GM12878 (cell line): Measurements from ENCODE around the gene ARHGEF10L. TPM values are rescaled to one million over a fixed set of nuclear protein-coding genes. Genes with fewer than 3 reads are reported as not detected.

Experiments used
- ATAC-seq: fragments of 200-7000 bp; cut with Tn5 transposase; 3 replicates; pipeline ENCODE4 v1.9.1; 2020; ENCODE audit warnings: mild to moderate bottlenecking, moderate library complexity
- BruUV-seq: library from RNA; stranded (reverse); fragments of 400-500 nt; replicated peaks from 2 replicates; lab custom pipeline; 2021; lab: Mats Ljungman, UMichigan
- CTCF ChIA-PET: fragments of 300-600 bp; sonication (Branson Sonifier 250); formaldehyde crosslinking; extraction: SDS; loops from one replicate; lab custom pipeline; 2021; ENCODE audit warnings: inconsistent platforms; lab: Yijun Ruan, JAX
- POLR2A ChIA-PET: fragments of 350-600 bp; formaldehyde crosslinking; extraction: SDS; loops from one replicate; lab custom pipeline; 2021; ENCODE audit warnings: inconsistent platforms; lab: Charles Lee
- RAD21 ChIA-PET: fragments of 300-600 bp; sonication (Branson Sonifier 250); formaldehyde crosslinking; loops from one replicate; lab custom pipeline; 2023; ENCODE audit warnings: antibody characterized with exemption; ENCODE audit not compliant: unreplicated experiment; lab: Charles Lee
- SMC1A ChIA-PET: fragments of 300-600 bp; sonication (Branson Sonifier 250); formaldehyde crosslinking; loops from one replicate; lab custom pipeline; 2023; ENCODE audit not compliant: unreplicated experiment, uncharacterized antibody; lab: Charles Lee
- DNase-seq: peaks from one replicate; pipeline ENCODE4 v3.0.0-alpha.2; 2011; ENCODE audit warnings: low read depth, low spot score
- FAIRE-seq: peaks from 3 replicates; lab custom pipeline; 2011; peaks lifted over from hg19 to GRCh38; lab: Jason Lieb, UNC
- H2AFZ ChIP-seq: 2 replicates; pipeline ENCODE4 v1.6.0; 2011; ENCODE audit warnings: low read depth, low read length, control low read depth; ENCODE audit not compliant: control insufficient read depth
- H3K27ac ChIP-seq: 2 replicates; pipeline ENCODE4 v1.5.1; 2011; ENCODE audit warnings: control low read depth; ENCODE audit not compliant: control insufficient read depth, insufficient read depth
- H3K27me3 ChIP-seq, 2 experiments: replicated peaks in 1 of 2; 2 replicates each; pipeline versions ENCODE4 v1.6.0 to v1.6.1; 2011; ENCODE audit warnings: low read length in 1 of 2; ENCODE audit not compliant: control insufficient read depth in 2 of 2, insufficient read depth in 2 of 2
- H3K36me3 ChIP-seq, 2 experiments: 2 replicates each; pipeline ENCODE4 v1.5.1; 2011; ENCODE audit warnings: low read length in 1 of 2; ENCODE audit not compliant: control insufficient read depth in 2 of 2, insufficient read depth in 2 of 2
- H3K4me1 ChIP-seq: 2 replicates; pipeline ENCODE4 v1.6.1; 2011; ENCODE audit warnings: mild to moderate bottlenecking, low read length, moderate library complexity, mixed read lengths; ENCODE audit not compliant: control insufficient read depth, insufficient read depth
- H3K4me2 ChIP-seq: 2 replicates; pipeline ENCODE4 v1.6.0; 2011; ENCODE audit warnings: control low read depth; ENCODE audit not compliant: control insufficient read depth, insufficient read depth
- H3K4me3 ChIP-seq: fragments of 200-600 bp; sonication (generic); 2 replicates; pipeline ENCODE4 v1.5.1; 2016
- H3K79me2 ChIP-seq: 2 replicates; pipeline ENCODE4 v1.6.0; 2011; ENCODE audit warnings: low read length; ENCODE audit not compliant: control insufficient read depth, insufficient read depth
- H3K9ac ChIP-seq: 2 replicates; pipeline ENCODE4 v1.8.0; 2011; ENCODE audit warnings: low read length, control low read depth, mixed read lengths; ENCODE audit not compliant: control insufficient read depth, insufficient read depth
- H3K9me3 ChIP-seq: replicated peaks from 3 replicates; pipeline ENCODE4 v1.5.1; 2011; ENCODE audit warnings: mild to moderate bottlenecking, low read length; ENCODE audit not compliant: control insufficient read depth, insufficient read depth
- H4K20me1 ChIP-seq: 2 replicates; pipeline ENCODE4 v1.6.0; 2011; ENCODE audit not compliant: control insufficient read depth, insufficient read depth
- ATF3 ChIP-seq: IDR thresholded peaks from 2 replicates; pipeline ENCODE4 v1.6.1; 2011; ENCODE audit warnings: low read depth, mild to moderate bottlenecking, low read length, moderate library complexity, borderline replicate concordance; ENCODE audit errors: extremely low read depth
- EZH2 ChIP-seq: IDR thresholded peaks from 2 replicates; pipeline ENCODE4 v1.6.1; 2012; ENCODE audit warnings: low read depth, mild to moderate bottlenecking, control low read depth, inconsistent platforms, low read length, borderline replicate concordance; ENCODE audit not compliant: control insufficient read depth
- HDGF ChIP-seq: fragments of 450-650 bp; IDR thresholded peaks from 2 replicates; pipeline ENCODE4 v1.6.1; 2016; ENCODE audit warnings: antibody characterized with exemption
- IRF4 ChIP-seq: IDR thresholded peaks from 2 replicates; pipeline ENCODE4 v1.6.1; 2011; ENCODE audit warnings: low read depth, low read length
- KDM1A ChIP-seq: fragments of 200-600 bp; sonication (generic); IDR thresholded peaks from 2 replicates; pipeline ENCODE4 v1.6.1; 2016; ENCODE audit warnings: borderline replicate concordance
- KLF5 ChIP-seq: fragments of 450-650 bp; IDR thresholded peaks from 2 replicates; pipeline ENCODE4 v1.6.1; 2014; ENCODE audit warnings: mild to moderate bottlenecking; ENCODE audit not compliant: partially characterized antibody
- MTA3 ChIP-seq: IDR thresholded peaks from 2 replicates; pipeline ENCODE4 v1.6.1; 2012; ENCODE audit warnings: low read length, inconsistent platforms, borderline replicate concordance
- NR2C1 ChIP-seq: fragments of 450-650 bp; IDR thresholded peaks from 2 replicates; pipeline ENCODE4 v1.6.1; 2017; ENCODE audit warnings: antibody characterized with exemption, mild to moderate bottlenecking, moderate library complexity
- NRF1 ChIP-seq: conservative IDR thresholded peaks from 2 replicates; pipeline ENCODE4 v1.6.1; 2011; ENCODE audit warnings: mild to moderate bottlenecking, low read depth, low read length, improper control_type of control experiment
- SMAD5 ChIP-seq: IDR thresholded peaks from 2 replicates; pipeline ENCODE4 v1.6.1; 2016; ENCODE audit warnings: antibody characterized with exemption, low read depth
- SPI1 ChIP-seq: IDR thresholded peaks from 2 replicates; pipeline ENCODE4 v1.6.1; 2011; ENCODE audit warnings: low read depth, mild to moderate bottlenecking, low read length, moderate library complexity, borderline replicate concordance; ENCODE audit not compliant: insufficient read depth
- SRF ChIP-seq, 2 experiments: IDR thresholded peaks; 2 replicates each; pipeline ENCODE4 v1.6.1; 2011; ENCODE audit warnings: low read depth in 2 of 2, low read length in 2 of 2, mild to moderate bottlenecking in 1 of 2, moderate library complexity in 1 of 2
- TCF3 ChIP-seq: IDR thresholded peaks from 2 replicates; pipeline ENCODE4 v1.6.1; 2012; ENCODE audit warnings: low read depth, mild to moderate bottlenecking, low read length, borderline replicate concordance; ENCODE audit not compliant: insufficient read depth
- TCF7 ChIP-seq: IDR thresholded peaks from 2 replicates; pipeline ENCODE4 v1.6.1; 2014; ENCODE audit warnings: antibody characterized with exemption, borderline replicate concordance
- ZBTB4 ChIP-seq: fragments of 450-650 bp; formaldehyde crosslinking; IDR thresholded peaks from 2 replicates; pipeline ENCODE4 v1.4.0; 2022; ENCODE audit warnings: mild to moderate bottlenecking, moderate library complexity
- ZBTB40 ChIP-seq: fragments of 450-650 bp; IDR thresholded peaks from 2 replicates; pipeline ENCODE4 v1.6.1; 2016; ENCODE audit warnings: mild to moderate bottlenecking, moderate library complexity, borderline replicate concordance
- WGBS: methylation state at CpG from one replicate; pipeline ENCODE4 v1.1.6; 2016; ENCODE audit warnings: low lambda C conversion rate; ENCODE audit not compliant: insufficient replicate concordance, insufficient coverage; ENCODE audit errors: missing lambda C conversion rate; 5-methylcytosine and 5-hydroxymethylcytosine counted together
- in situ Hi-C: fragments of 300-500 bp; cut with MboI; formaldehyde crosslinking; loops from 9 replicates; pipeline ENCODE4 v1.14.3; 2018; ENCODE audit warnings: mixed read lengths
- intact Hi-C: fragments of 100-400 bp; cut with micrococcal nuclease; formaldehyde crosslinking; loops from one replicate; pipeline ENCODE4 v1.14.2; 2022; ENCODE audit not compliant: unreplicated experiment
- polyA plus RNA-seq, 11 experiments: library from polyadenylated mRNA; depleted of rRNA in 4 of 11; unstranded in 6 of 11; stranded (reverse) in 5 of 11; fragments of >200 nt; fragmentation: Nextera tagmentation in 4 of 11; fragmentation: Illumina TruSeq in 1 of 11; extraction: Ambion mirVana in 4 of 11; extraction: Trizol in 1 of 11; gene quantifications; 1 replicate in 1 of 11; 2 replicates in 10 of 11; pipeline versions ENCODE4 v1.2.1 to v1.2.3, GENCODE V29; 2011 to 2016; ENCODE audit warnings: inconsistent platforms in 2 of 11, missing spikeins in 2 of 11, low read depth in 1 of 11
- total RNA-seq, 4 experiments: library from RNA; depleted of rRNA in 3 of 4; stranded (reverse); fragments of >200 nt in 3 of 4; fragmentation: Illumina TruSeq in 1 of 4; extraction: Trizol in 1 of 4; gene quantifications; 2 replicates each; pipeline versions ENCODE4 v1.2.1 to v1.2.3, GENCODE V29; 2013 to 2021
- TF ChIP-seq, protein P1 (sequence below): IDR thresholded peaks from 2 replicates; pipeline ENCODE4 v1.6.1; 2012; ENCODE audit warnings: low read depth, low read length, improper control_type of control experiment

The ARHGEF10L gene
- total and polyA plus RNA-seq, 10 of the 15 experiments (the other 5 are each of a cell fraction or from before 2014, with no cell fraction given): 0.05 to 0.94 (median 0.28) TPM; not detected in 2

DNA sequence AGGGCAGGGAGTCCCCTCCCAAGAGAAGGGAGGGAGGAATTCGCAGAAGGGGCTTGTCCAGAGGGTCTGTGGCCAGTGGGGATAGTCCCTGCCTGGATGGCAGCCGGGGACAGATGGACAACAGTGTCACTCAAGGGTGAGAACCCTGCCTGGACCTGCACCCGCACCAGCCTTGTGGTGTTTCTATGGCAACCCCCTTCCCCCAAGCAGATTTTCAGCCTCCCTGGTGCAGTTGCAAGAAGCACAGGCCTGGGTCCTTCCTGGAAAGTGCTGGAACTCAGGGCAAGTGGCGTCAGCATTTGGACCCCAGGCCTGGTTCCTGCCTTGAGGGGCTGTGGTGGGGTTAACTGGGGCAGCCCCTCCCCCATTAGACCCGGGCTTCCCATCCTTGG, 131.8 kb downstream of the ARHGEF10L start:
- H3K79me2 ChIP-seq: no peaks in the 10 kb centered on the region
- no peak overlapping the region for H3K4me3 ChIP-seq
- no peaks in the 10 kb centered on the region for H3K27me3 ChIP-seq
- ChIA-PET RAD21 (no interaction called here), POLR2A (no interaction called here), SMC1A (no interaction called here), CTCF (no interaction called here)
- intact Hi-C loops: no loop called here
- no TSS peak for BruUV-seq
- H3K27ac ChIP-seq: no peak overlapping the region
- in situ Hi-C loops: no loop called here
- no peak overlapping the region for H3K4me2 ChIP-seq
- DNase-seq: no peak
- no peaks in the 10 kb centered on the region for H3K36me3 ChIP-seq
- H4K20me1 ChIP-seq: no peaks in the 10 kb centered on the region
- H3K9me3 ChIP-seq: no peaks in the 10 kb centered on the region
- 18% methylated on average over 5 of the region's 5 CpGs for WGBS
- no peak overlapping the region for H2AFZ ChIP-seq
- no peak overlapping the region for H3K9ac ChIP-seq
- ATAC-seq: no peak
- H3K4me1 ChIP-seq: no peaks in the 10 kb centered on the region
- no peak for FAIRE-seq
- TF ChIP-seq TCF7 (no peak), KDM1A (no peak), IRF4 (no peak), EZH2 (no peak), SMAD5 (no peak), MTA3 (no peak), NRF1 (no peak), NR2C1 (no peak), ZBTB4 (CRISPR knock-in tag) (no peak), ATF3 (no peak), TCF3 (no peak), SPI1 (no peak), ZBTB40 (no peak), KLF5 (no peak), SRF (IDR thresholded peaks at IDR 0.05; ENCODE audit: low read depth in 2 of 2, low read length in 2 of 2) (no peak), HDGF (no peak)
- TF ChIP-seq, protein P1, sequence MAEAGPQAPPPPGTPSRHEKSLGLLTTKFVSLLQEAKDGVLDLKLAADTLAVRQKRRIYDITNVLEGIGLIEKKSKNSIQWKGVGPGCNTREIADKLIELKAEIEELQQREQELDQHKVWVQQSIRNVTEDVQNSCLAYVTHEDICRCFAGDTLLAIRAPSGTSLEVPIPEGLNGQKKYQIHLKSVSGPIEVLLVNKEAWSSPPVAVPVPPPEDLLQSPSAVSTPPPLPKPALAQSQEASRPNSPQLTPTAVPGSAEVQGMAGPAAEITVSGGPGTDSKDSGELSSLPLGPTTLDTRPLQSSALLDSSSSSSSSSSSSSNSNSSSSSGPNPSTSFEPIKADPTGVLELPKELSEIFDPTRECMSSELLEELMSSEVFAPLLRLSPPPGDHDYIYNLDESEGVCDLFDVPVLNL: no peak
